ENCODE data around the gene STRIP1. TPM values are rescaled to one million over a fixed set of nuclear protein-coding genes. Genes with fewer than 3 reads are reported as not detected.

The STRIP1 gene
- total RNA-seq, 4 donors from 2014 or later = 26.2 to 43.5 (median 35.3) TPM

- Histone ChIP-seq H3K27ac (replicated peaks in 1 of 4) (peak overlapping the region in 3 of 4 donors; percentile 5 to 48 (median 7)), H3K9me3 (no peaks in the 10 kb centered on the region), H3K4me1 (peaks cover 68 to 92% (median 88%) of the 10 kb centered on the region in 4 donors), H3K36me3 (no peaks in the 10 kb centered on the region), H3K4me3 (no peak overlapping the region), H3K27me3 (no peaks in the 10 kb centered on the region)
- TF ChIP-seq POLR2A (IDR thresholded peaks at IDR 0.05; ENCODE audit: low read depth) = no peak
- no peak for DNase-seq (ENCODE audit: extremely low spot score)
- intact Hi-C loops (cut with DNase I) = loop anchor here (10.0 kb wide), 1 partner anchor 445 kb away; the partner anchor contains the start of gene GNAI3
- 79% methylated on average over 9 of the region's 9 CpGs for WGBS
Observed at GRCh38 chr1:109989506-109990301, 44.7 kb upstream of the STRIP1 start.

GRCh38 chr1:109990302-109990653, 44.1 kb upstream of the STRIP1 start:
- Histone ChIP-seq H3K27me3 (no peaks in the 10 kb centered on the region), H3K36me3 (no peaks in the 10 kb centered on the region), H3K9me3 (no peaks in the 10 kb centered on the region), H3K27ac (replicated peaks in 1 of 4) (peak overlapping the region in 3 of 4 donors; percentile 5 to 48 (median 7)), H3K4me1 (peaks cover 70 to 98% (median 94%) of the 10 kb centered on the region in 4 donors), H3K4me3 (no peak overlapping the region)
- intact Hi-C loops (cut with DNase I) = no loop called here
- WGBS = 83% methylated on average over 2 of the region's 2 CpGs
- no peak for TF ChIP-seq CTCF (IDR thresholded peaks at IDR 0.05)
- no peak for DNase-seq (ENCODE audit: extremely low spot score)

GRCh38 chr1:109991400-109991925, 43.0 kb upstream of the STRIP1 start:
- no peak for DNase-seq (ENCODE audit: extremely low spot score)
- H3K27ac ChIP-seq (replicated peaks in 1 of 4) = peak overlapping the region in 2 of 4 donors; percentile 9 to 26
- intact Hi-C loops (cut with DNase I) = no loop called here
- H3K4me3 ChIP-seq = no peak overlapping the region
- TF ChIP-seq POLR2AphosphoS5 (IDR thresholded peaks at IDR 0.05) (no peak), CTCF (IDR thresholded peaks at IDR 0.05) (no peak), EP300 (IDR thresholded peaks at IDR 0.05) (no peak), POLR2A (IDR thresholded peaks at IDR 0.05; ENCODE audit: low read depth) (no peak)
- H3K27me3 ChIP-seq = no peaks in the 10 kb centered on the region
- 66% methylated on average over 5 of the region's 5 CpGs for WGBS
- peaks cover 63 to 99% (median 94%) of the 10 kb centered on the region in 4 donors for H3K4me1 ChIP-seq
- H3K9me3 ChIP-seq = no peaks in the 10 kb centered on the region
- H3K36me3 ChIP-seq = no peaks in the 10 kb centered on the region

- WGBS = 42% methylated on average over 3 of the region's 3 CpGs
- Histone ChIP-seq H3K9me3 (no peaks in the 10 kb centered on the region), H3K4me3 (peak overlapping the region in 2 of 4 donors; percentile 2 to 9), H3K27me3 (no peaks in the 10 kb centered on the region), H3K4me1 (peaks cover 48 to 100% (median 91%) of the 10 kb centered on the region in 4 donors), H3K27ac (replicated peaks in 1 of 4) (peak overlapping the region; percentile 72 to 77 (median 74)), H3K36me3 (no peaks in the 10 kb centered on the region)
- no peak for DNase-seq (ENCODE audit: extremely low spot score)
- intact Hi-C loops (cut with DNase I) = no loop called here
- no peak for TF ChIP-seq POLR2A (IDR thresholded peaks at IDR 0.05; ENCODE audit: low read depth)
- TF ChIP-seq EP300 (IDR thresholded peaks at IDR 0.05) = no peak
- TF ChIP-seq POLR2AphosphoS5 (IDR thresholded peaks at IDR 0.05) = no peak
- TF ChIP-seq CTCF (IDR thresholded peaks at IDR 0.05) = no peak
Observed at GRCh38 chr1:109993885-109994284, 40.5 kb upstream of the STRIP1 start.

- H3K27me3 ChIP-seq = no peaks in the 10 kb centered on the region
- H3K4me3 ChIP-seq = peak overlapping the region in 1 of 4 donors; percentile 5
- intact Hi-C loops (cut with DNase I) = no loop called here
- peak in 1 of 2 donors; percentile 41 for TF ChIP-seq POLR2AphosphoS5 (IDR thresholded peaks at IDR 0.05)
- no peak for TF ChIP-seq CTCF (IDR thresholded peaks at IDR 0.05)
- WGBS = 44% methylated on average over 1 of the region's 1 CpG
- peak overlapping the region; percentile 72 to 77 (median 74) for H3K27ac ChIP-seq (replicated peaks in 1 of 4)
- DNase-seq (ENCODE audit: extremely low spot score) = no peak
- no peaks in the 10 kb centered on the region for H3K9me3 ChIP-seq
- no peaks in the 10 kb centered on the region for H3K36me3 ChIP-seq
- H3K4me1 ChIP-seq = peaks cover 43 to 97% (median 87%) of the 10 kb centered on the region in 4 donors
Observed at GRCh38 chr1:109994654-109995053, 39.8 kb upstream of the STRIP1 start.
